ENCODE data around the gene TSPAN9.

The TSPAN9 gene

DNA sequence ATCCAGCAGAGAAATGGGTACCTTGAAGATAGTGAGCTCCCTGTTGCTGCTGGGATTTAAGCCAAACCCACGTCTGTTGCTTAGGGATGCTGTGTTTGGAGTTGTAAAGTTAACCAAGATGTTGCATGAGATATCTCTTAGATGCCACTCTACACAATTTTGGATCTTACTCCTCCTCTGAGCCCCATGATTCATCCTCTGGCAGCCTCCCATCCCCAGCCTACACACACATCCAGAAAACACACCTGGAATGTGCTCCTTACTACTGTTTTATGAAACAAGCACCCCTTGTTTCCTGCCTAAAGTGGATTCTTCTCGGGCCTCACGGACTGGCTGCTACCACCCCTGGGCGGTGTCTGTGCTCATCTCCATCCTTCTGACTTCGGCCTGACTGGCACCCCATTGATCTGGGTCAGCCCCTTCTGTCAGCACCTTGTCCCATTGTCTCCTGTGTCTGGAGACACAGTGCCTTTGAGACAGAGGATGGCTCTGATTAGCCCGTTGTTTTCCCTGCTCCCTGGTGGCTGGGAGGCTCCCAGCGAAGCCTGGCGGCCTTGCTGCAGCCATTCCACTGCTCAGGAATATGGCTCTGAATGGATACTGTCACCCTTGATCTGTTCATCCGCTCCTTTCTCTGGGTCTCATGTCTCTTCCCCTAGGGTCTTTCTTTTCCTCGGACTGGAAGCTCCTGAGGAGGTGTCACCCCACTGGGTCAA lies 24.3 kb downstream of the TSPAN9 start:
- no peak for DNase-seq

DNA sequence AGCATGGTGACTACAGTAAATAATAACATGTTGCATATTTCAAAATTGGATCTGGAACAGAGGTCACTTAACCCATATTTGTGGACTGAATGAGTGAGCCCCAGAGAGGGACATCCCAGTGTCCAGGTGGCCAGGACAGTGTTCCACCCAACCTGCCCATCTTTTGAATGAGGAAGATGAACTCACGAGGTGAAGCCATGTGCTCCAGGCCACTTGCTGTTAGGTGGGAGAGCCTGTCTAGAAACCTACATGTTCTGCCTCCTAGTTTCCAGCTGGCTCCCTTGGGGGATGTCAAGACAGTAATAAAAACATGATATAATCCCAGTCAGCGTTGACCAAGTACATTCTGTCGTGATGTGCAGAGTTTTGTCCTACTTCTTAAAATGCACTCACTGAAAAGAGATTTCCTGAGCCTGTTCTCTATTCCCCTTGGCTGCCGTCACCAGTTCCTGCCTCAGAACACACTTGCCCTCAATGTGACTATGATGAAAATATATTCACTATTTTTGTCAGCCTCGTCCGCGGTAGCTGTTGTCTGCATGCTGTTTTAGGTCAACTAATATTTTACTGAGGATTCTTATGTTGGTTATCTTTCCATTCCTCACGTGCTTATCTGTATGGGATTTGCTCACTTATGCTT lies 25.7 kb downstream of the TSPAN9 start:
- DNase-seq, result no peak

DNA sequence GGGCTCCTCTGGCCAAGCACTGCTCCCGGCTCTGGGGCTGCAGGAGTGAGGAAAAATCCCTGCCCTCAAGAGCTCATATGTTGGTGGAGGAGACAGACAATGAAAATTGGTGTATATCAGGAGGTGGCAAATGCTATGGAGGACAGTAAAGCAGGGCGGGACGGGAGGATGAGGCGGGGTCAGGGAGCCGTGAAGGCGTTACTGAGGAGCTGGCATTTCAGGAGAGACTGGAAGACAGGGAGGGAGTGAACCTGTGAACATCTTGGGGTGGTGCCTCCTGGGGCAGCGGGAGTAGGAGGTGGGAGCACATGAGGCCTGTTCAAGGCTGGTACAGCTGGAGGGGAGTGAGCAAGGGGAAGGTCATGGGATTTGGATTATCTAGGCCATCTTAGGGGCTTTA lies 26.6 kb downstream of the TSPAN9 start:
- DNase-seq, result no peak

DNA sequence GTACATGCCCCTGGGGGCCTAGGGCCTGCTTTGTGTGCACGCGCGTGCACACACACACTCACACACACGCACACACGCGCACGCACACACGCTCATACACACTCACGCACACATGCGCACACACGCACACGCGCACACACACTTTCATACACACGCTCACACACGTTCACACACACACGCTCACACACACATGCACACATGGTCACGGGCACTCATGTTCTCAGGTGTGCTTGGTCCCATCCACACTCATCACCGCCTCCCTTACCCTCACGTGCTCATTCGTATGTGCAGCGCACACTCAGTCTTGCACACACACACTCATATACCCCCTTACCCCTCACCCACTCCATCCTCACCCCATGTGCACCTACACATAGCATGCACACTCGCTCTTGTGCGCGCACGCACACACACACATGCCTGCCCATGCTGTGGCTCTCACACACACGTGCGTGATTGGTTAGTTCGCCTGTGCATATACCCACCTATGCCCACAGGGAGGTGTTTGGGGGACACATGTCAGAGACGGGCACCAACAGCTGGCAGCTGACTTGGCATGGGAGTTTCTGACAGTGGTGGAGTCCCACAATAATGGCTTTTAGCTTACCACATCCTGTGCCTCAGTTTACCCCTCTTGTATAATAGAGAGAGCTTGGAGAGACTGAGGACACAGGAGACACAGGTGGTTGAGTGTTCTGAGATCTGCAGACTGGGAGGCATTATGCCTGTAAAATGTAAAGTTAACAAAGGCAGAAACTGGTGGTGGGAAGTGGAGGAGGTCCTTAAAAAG lies 28.7 kb downstream of the TSPAN9 start:
- DNase-seq, result no peak

DNA sequence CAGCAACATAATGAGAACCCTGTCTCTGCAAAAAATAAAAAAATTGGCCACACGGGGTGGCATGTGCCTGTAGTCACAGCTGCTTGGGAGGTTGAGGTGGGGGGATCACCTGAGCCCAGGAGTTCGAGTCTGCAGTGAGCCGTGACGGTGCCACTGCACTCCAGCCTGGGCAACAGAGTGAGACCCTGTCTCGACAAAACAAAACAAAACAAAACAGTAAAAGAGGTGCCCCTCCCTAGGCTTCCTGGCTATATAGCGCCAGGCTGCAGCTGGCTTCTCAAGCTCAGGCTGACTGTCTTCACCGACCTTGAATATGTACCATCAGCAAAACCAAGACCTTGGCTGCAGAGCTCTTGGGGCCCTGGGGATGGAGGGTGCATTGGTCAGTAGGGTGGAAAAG lies 29.4 kb downstream of the TSPAN9 start:
- no peak for DNase-seq

DNA sequence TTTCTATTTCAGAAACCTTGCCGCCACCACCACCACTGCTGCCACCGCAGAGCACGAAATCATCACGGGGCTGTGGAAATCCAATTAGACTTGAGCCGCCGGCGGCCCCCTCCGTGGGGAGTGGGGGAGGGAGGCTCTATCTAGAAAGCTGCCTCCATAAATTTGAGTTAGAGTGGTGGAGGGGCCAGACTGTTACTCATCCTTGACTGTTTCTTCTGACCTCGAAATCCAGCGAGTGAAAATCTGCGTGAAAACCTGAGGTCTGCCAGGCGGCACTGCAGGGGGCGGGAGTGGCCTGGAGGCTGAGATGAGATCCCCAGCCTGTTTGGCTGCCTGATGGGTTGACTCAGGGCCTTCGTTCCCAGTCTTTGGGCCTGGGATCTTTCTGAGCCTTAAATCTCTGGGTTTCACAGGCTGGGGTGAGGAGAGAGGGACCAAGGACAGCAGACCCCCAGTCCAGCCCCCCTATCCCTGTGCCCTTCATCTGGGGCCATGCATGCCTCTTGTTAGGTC lies 29.9 kb downstream of the TSPAN9 start:
- DNase-seq, result no peak

DNA sequence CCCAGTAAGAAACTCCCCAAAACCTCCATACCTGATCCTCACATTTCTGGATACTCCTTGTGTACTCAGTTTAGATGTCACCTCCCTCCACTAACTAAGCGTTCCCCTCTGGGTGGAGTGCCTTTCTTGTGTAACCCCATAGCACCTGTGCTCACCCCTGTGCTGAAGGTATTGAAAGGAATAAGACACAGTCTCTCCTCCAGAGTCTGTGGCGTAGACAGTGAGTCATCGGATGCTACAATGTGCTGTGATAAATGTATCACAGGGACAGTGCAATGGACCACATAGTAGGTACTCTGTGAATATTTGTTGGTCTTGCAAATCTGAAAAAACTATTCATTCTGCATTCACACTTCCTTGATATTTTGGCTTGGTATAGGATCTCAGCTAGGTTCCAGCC lies 30.8 kb downstream of the TSPAN9 start:
- no peak for DNase-seq

DNA sequence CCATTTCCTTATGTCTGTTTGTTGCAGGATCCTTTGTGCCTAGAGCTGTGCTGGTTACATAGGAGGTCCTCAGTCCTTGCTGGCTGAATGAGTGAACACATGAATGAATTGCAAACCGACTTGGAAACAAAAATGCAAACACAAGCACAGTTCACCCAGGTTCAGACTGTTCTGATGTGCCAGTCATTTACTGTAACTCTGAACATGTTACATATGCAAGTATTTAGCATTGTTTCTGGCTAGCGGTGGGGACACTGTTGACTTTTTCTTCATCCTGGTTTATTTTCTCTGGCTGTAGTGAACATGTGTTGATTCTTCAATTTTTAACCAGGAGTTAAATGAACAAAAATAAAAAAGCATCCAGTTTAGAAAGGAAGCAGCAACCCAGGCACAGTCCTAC lies 33.4 kb downstream of the TSPAN9 start:
- no peak for DNase-seq

DNA sequence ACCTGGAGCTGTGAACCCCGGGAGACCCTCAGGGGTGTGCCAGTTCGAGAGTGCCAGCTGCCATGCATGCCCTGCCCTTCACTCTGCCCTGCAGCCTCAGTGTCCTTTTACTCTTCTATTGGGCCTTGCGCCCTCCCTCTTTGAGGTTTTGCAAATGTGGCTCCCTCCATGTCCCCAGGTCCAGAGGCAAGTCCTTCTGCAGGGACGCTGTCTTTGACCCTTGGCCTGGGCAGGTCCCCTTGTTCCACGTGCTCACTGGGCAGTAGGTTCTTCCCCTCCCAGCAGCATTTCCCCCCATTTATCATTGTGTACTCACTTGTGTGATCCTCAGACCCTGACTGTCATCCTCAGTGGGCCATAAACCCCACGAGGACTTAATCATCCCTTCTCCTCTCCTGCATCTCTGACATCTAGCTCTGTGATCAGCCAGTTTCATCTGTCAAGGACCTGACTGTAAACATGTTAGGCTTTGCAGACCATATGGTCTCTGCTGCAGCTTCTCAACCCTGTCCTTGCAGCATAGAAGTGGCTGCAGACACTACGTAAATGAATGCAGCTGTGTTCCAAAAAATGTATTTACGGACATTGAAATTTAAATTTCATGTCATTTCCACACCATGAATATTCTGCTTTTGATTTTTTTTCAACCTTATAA lies 36.6 kb downstream of the TSPAN9 start:
- no peak for DNase-seq

DNA sequence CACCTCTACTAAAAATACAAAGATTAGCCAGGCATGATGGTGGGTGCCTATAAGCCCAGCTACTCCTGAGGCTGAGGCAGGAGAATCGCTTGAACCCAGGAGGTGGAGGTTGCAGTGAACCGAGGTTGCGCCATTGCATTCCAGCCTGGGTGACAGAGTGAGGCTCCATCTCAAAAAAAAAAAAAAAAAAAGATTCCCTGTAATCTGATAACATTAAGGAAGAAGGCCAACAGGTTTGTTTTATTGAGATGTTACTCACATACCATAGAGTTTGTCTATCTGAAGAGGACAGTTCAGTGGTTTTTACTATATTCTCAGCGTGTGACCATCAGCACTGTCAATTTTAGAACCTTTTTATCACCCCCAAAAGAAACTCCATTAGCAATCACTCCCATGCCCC lies 37.5 kb downstream of the TSPAN9 start:
- no peak for DNase-seq

DNA sequence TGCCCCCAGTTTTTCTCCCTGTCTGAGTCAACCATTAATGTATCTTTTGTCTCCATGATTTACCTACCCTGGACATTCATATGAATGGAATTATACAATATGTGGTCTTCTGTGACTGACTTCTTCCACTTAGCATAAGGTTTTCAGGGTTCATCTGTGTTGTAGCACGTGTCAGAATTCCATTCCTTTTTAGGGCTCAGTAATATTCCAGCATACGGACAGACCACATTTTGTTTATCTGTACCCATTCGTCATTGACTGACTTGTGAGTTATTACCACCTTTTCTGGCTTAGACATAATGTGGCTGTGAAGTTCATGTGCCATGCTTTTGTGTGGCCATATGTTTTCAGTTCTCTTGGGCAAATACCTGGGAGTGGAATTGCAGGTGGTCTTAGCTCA lies 37.9 kb downstream of the TSPAN9 start:
- no peak for DNase-seq

DNA sequence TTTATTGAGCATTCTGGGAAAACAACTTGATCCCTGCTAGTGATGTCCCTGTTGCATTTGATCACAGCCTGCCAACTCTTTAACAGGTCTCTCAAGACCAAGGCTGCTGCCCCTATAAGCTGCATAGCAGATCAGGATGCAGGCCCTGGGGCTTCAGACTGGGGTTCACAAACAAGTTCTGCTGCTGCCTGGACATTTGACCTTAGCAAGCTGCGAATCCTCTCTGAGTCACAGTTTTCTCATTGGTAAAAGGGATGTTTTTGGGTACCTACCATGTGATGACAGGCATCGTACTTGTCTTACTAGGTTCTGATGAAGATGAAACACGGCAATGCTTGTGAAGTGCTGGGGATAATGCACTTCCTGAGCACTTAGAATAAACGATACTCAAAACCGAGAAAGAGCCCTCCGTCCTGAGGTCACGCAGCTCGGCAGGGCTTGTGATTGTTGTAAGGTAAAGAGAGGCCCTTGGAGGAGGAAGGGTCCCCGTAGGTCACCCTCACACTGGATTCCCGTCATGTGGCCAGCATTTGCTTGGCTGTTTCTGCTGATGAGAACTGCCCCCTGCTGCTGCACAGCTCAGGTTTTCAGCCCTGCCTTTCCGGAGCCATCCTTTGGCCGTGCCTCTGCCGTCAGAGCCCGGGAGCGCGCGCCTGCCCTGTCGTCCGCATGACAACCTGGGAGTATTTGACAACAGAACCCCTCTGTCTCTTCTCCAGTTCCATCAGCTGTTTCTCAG lies 39.1 kb downstream of the TSPAN9 start:
- DNase-seq, result no peak

DNA sequence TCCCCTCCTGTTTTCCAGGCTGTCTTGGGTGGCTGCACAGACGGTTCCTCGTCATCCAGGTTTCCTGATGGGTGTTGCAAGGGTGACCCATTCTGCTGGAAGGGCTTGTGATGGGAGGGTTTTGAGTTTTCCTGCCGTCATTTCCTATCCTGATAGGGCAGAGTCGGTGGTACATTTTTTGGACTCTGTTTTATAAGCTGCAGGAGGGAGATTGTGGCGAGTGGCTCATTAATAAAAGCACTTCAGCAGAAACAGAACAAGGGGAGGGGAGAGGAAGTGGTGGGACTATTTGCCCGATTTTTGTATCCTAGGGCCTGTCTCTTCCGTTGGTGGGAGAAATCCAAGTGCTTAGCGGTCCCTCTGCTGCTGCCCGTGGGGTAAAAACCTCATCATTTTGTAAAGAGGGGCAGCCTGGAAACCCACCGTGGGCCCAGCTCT lies 40.0 kb downstream of the TSPAN9 start:
- no peak for DNase-seq

DNA sequence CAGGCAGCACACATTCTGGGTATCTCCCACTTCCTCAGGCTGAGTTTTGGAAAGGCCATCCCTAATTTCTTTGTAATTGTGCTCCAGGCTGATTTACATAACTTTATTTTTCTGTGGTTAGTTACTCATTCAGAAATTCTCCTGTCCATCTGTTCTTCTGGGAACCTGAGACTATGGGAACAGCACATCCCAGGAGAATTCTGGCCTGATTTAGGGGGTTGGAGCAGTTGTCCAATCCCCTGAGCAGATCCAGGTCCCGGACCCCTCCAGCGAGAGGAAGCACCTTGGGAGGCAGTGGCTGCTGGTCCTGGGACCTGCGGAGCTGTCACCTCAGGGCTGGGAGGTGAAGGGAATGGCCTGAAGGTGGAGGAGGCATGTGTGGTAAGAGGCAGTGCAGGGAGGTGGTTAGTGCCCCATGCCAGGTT lies 40.4 kb downstream of the TSPAN9 start:
- no peak for DNase-seq

DNA sequence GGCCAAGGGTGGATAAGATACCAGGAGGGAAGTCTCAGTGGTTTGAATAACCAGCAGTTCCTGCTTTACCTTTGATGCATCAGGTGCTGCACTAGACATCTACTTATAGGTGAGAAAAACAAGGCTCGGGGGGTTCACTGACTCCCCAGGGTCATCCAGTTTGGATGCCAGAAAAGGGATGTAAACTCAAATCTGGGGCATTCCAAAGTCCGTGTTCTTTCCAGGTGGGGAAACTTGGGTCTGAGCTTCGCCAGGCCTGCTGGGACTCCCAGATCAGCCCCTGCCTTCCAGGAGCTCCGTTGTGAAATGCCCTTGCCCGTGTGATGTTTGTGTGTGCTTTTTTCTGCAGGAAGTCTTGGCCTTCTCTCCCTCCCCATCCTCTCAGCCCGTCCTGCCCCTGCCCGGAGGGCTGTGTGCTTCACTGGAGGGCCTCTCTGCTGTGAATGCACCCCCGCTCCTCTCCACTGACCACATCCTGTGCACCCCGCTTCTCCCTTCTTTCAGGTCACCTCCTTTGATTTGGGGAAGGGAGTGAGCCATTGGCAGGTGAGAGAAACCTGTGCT lies 42.1 kb downstream of the TSPAN9 start:
- DNase-seq, result no peak

DNA sequence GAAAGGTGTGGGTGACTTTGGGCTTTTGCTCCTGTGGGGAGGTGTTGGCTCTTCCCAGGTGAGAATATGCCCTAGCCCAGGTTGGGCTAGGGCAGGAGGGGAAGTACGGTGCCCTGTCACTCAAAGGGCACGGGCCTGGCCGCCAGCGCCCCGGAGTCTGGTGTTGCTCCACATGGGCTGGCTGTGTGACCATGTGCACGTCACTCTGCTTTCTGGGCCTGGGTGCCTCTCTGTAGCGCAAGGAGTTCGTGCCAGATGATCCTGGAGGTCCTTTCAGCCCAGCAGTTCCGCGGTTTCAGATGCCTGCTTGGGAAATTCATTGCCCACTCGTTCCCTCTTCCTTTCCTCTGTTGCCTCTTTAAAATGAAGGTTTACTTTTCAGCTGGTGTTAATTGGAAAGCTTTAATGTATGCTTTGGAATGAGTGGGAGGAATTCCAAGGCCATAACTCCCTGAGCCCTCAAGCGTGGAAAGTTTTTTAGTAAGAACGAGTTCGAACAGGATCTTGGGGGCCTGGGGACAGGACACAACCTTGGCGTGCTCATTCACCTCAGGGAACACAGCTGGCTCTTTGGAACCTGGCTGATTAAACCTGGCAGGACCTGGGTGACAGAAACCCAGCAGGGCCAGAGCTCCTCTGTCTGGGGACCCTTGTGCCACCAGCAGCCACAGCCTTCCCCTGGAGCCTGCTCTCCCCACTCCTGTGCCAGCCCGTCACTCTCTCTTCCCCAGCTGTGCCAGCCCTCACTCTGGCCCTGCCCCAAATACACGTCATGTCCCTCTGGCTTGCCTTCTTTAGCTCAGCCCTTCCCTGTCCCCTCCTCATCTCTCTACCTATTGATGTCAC lies 42.8 kb downstream of the TSPAN9 start:
- DNase-seq, result no peak

DNA sequence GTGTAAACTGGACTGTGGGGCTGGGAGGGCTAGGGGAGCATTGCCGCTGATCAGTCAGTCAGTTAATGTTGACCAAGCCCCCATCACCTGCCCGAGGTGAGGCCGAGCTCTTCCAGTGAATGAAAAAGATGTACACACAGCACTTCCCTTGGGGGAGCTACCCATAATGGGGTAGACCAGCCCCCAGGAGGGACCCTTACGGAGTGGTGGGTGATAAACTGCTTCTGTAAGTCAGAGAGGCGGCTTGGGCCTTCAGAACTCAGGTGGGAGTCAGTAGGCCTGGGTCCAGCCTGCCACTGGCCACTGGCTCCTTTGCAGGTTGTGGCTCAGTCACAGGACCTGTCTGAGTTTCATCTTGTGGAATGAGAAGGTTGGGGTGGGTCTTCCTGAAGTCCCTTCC lies 43.5 kb downstream of the TSPAN9 start:
- DNase-seq, result no peak

DNA sequence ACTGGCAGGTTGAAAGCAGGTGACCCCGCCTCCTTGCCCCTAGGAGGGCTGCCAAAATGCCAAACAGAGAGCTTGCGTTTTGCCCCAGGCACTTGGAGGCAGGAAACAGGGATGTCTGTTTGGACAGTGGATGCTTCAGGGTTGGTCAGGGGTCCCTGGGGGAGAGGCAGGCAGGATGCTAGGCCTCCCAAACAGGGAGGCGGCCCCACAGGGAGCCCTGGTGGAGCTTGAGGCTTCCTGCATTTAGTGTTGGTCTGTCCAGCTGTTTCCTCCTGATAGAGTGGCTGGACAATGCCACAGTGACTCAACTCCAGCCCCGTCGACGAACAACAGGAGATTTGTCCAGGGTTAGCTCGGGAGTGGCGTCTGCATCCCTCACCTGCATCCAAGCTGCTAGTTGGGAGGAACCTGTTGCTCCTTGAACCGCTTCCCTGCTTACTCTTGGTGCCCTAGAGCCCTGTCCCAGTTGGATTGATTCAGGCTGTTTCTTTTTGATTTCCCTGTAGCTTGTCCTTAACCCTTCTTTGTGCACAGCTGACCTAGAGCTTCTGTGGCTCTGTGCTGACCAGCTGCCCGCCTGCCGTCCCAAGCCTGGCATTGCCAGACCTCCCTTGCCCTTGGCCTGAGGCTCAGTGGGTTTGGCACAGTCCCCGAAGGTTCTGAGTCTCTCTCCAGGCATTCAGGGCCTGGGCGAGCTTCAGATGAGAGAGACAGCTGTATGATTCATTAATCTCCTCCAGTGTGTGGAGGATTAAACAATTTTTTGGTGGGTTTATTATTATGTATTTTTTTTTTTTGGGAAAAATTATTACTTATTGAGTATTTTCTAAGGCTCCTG lies 45.9 kb downstream of the TSPAN9 start:
- DNase-seq, result no peak

DNA sequence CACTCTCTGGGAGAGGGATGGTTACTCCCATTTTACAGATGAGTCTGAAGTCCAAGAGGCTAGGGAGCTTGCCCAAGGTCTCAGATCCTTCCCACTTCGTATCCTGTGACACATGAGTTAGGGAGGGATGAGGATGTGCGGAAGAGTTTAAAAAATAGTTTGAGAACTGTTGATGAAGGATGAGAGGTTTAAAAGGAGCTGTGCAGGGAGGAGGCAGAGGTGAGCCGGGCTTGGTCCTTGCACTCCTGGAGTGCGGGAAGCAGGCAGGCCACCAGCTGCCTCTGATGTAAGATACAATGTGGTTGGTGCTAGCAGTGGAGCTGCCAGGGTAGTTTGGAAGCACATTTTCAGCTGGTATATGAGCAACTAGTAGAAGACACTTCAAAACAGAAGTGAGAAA lies 46.5 kb downstream of the TSPAN9 start:
- DNase-seq, result no peak

DNA sequence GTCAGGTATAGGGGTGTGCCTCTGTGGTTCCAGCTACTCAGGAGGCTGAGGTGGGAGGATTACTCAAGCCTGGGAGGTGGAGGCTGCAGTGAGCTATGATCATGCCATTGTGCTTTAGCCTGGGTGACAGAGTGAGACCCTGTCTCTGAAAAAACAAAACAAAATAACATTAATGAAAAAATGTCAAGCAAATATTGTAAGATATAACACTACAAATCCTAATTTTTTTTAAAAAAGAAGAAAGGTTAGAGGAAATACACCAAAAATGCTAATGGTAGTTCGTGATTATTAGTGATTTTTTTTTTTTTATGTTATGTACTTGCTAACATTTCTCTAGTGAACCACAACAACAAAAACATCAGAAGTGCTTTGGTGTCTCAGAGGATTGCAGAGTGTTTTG lies 47.7 kb downstream of the TSPAN9 start:
- DNase-seq, result no peak

All from SIG-M5 (cell line).